ENCODE results near the gene VAMP5.

The VAMP5 gene

DNA sequence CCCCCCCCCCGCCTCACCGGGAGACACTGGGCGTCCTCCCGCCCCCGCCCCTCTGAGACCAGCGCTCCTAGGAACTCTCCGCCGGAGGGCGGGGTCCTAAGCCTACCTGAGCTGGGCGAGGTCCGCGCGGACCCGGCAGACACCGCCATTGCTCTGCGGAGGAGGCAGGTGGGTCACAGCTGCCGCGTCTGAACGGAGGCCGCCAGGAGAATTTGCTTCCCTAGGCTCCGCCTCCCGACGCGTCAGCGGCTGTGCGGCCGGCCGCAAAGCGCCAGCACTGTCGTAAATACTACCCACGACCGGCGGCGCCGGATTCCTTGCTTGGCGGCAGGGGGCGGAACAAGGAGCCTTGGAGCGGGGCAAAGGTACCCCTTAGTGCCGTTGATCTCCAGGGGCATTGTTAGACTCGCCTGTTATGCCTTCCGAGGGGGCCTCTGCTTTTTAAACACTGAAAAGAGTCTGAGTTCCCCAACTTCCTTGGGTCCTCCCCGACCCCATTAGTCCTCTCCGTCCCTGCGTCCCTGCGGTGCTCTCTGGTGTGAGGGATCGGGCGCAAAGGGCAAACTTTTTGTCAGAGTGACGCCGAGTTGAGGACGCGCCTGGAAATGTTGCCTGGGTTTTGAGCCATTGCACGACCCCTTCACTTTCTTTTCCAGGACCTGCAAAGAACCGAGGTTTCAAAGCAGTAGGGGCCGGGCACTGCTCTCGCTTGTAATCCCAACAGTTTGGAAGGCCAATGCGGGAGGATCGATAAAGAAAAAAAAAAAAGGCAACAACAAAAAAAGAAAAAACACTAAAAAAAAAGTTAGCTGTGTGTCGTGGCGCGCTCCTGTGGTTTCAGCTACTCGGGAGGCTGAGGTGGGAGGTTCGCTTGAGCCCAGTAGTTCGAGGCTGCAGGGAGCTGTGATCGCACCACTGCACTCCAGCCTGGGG lies 22.7 kb upstream of the VAMP5 start, which contains the start of gene GGCX:
TSS of gene GGCX (minus strand) at position 214 of the 933 bp plus-strand sequence. CDS start at position 149, 65 bp downstream.
- Histone ChIP-seq H3K27ac (ENCODE audit: low read length) (peak within 1 kb of the TSS; percentile 95), H3K9ac (ENCODE audit: low read depth, low read length) (peak within 1 kb of the TSS; percentile 91), H4K20me1 (ENCODE audit: insufficient read depth, low read length) (peaks cover 3% of the 10 kb centered on the region; the same call in 1 of the 2 replicates), H3K27me3 (ENCODE audit: insufficient read depth, low read length, poor library complexity) (no peaks in the 10 kb centered on the region), H3K79me2 (ENCODE audit: insufficient read depth, low read length) (peaks cover 47% of the 10 kb centered on the region), H3K4me2 (ENCODE audit: insufficient read depth, low read length) (peak within 1 kb of the TSS; percentile 84), H2AFZ (ENCODE audit: low read depth, low read length) (peak within 1 kb of the TSS; percentile 96), H3K36me3 (ENCODE audit: insufficient read depth, low read length) (peaks cover 20% of the 10 kb centered on the region), H3K9me3 (ENCODE audit: insufficient read depth, low read length, severe bottlenecking) (no peaks in the 10 kb centered on the region), H3K4me3 (ENCODE audit: low read depth in 1 of 2, low read length in 2 of 2) (peak within 1 kb of the TSS; percentile 81 to 90), H3K4me1 (ENCODE audit: insufficient read depth, low read length) (peaks cover 36% of the 10 kb centered on the region)
- DNase-seq (peak; percentile 97), ATAC-seq (ENCODE audit: insufficient read depth, low read depth) (peak; percentile 93)
- TF ChIP-seq EZH2 (IDR thresholded peaks at IDR 0.05; ENCODE audit: borderline replicate concordance, low read depth, low read length, severe bottlenecking) (no peak), CTCF (IDR thresholded peaks at IDR 0.05; ENCODE audit: borderline replicate concordance, extremely low read depth, low read length, poor library complexity, severe bottlenecking) (peak; percentile 2)

DNA sequence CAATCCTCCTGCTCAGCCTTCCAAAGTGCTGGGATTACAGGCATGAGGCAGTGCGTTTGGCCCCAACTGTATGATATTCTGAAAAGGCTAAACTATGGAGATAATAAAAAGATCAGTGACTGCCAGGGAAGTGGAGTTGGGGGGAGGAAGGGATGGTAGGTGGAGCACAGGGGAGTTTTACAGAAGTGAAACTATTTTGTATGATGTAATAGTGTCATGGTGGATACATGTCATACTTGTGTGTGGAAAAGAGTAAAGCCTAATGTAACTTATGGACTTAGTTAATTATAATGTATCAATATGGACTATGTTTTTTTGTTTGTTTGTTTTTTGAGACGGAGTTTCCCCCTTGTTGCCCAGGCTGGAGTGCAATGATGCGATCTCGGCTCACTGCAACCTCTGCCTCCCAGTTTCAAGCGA lies 20.1 kb upstream of the VAMP5 start:
- TF ChIP-seq CTCF (IDR thresholded peaks at IDR 0.05; ENCODE audit: borderline replicate concordance, extremely low read depth, low read length, poor library complexity, severe bottlenecking) (no peak), EZH2 (IDR thresholded peaks at IDR 0.05; ENCODE audit: borderline replicate concordance, low read depth, low read length, severe bottlenecking) (no peak)
- H4K20me1 ChIP-seq (ENCODE audit: insufficient read depth, low read length) = no peaks in the 10 kb centered on the region
- ATAC-seq (ENCODE audit: insufficient read depth, low read depth) (no peak), DNase-seq (no peak)
- peaks cover under 1% of the 10 kb centered on the region for H3K36me3 ChIP-seq (ENCODE audit: insufficient read depth, low read length)
- peaks cover 25% of the 10 kb centered on the region for H3K79me2 ChIP-seq (ENCODE audit: insufficient read depth, low read length)
- no peaks in the 10 kb centered on the region for H3K9me3 ChIP-seq (ENCODE audit: insufficient read depth, low read length, severe bottlenecking)
- H3K9ac ChIP-seq (ENCODE audit: low read depth, low read length) = no peak overlapping the region
- no peak overlapping the region for H3K4me2 ChIP-seq (ENCODE audit: insufficient read depth, low read length)
- H3K27ac ChIP-seq (ENCODE audit: low read length) = no peak overlapping the region
- H3K27me3 ChIP-seq (ENCODE audit: insufficient read depth, low read length, poor library complexity) = no peaks in the 10 kb centered on the region
- no peak overlapping the region for H3K4me3 ChIP-seq (ENCODE audit: low read depth in 1 of 2, low read length in 2 of 2)
- H3K4me1 ChIP-seq (ENCODE audit: insufficient read depth, low read length) = peaks cover 29% of the 10 kb centered on the region
- H2AFZ ChIP-seq (ENCODE audit: low read depth, low read length) = peak overlapping the region; percentile 61; the same call in 1 of the 2 replicates

- Histone ChIP-seq H3K4me2 (ENCODE audit: insufficient read depth, low read length) (no peak overlapping the region), H3K9ac (ENCODE audit: low read depth, low read length) (no peak overlapping the region), H3K27me3 (ENCODE audit: insufficient read depth, low read length, poor library complexity) (peaks cover 11% of the 10 kb centered on the region), H3K79me2 (ENCODE audit: insufficient read depth, low read length) (peaks cover 5% of the 10 kb centered on the region; the same call in 1 of the 2 replicates), H3K27ac (ENCODE audit: low read length) (no peak overlapping the region), H2AFZ (ENCODE audit: low read depth, low read length) (no peak overlapping the region), H3K4me3 (ENCODE audit: low read depth in 1 of 2, low read length in 2 of 2) (no peak overlapping the region), H3K9me3 (ENCODE audit: insufficient read depth, low read length, severe bottlenecking) (no peaks in the 10 kb centered on the region), H3K36me3 (ENCODE audit: insufficient read depth, low read length) (no peaks in the 10 kb centered on the region), H3K4me1 (ENCODE audit: insufficient read depth, low read length) (peaks cover 13% of the 10 kb centered on the region), H4K20me1 (ENCODE audit: insufficient read depth, low read length) (no peaks in the 10 kb centered on the region)
- no peak for ATAC-seq (ENCODE audit: insufficient read depth, low read depth)
- TF ChIP-seq EZH2 (IDR thresholded peaks at IDR 0.05; ENCODE audit: borderline replicate concordance, low read depth, low read length, severe bottlenecking) (no peak), CTCF (IDR thresholded peaks at IDR 0.05; ENCODE audit: borderline replicate concordance, extremely low read depth, low read length, poor library complexity, severe bottlenecking) (no peak)
- no peak for DNase-seq
Observed at GRCh38 chr2:85566265-85566664, 18.0 kb upstream of the VAMP5 start.
